HFFc6 (cell line): ENCODE results near the gene SLC25A13. TPM values are rescaled to one million over a fixed set of nuclear protein-coding genes. Genes with fewer than 3 reads are reported as not detected.
A peak's percentile ranks its signal among the peaks of the same experiment; 100 is the strongest.

ENCODE experiments used
- DNase-seq: peaks from one replicate; pipeline ENCODE4 v3.0.0-alpha.2; 2018
- H3K27ac Mint-ChIP-seq: 2 replicates; pipeline ENCODE4 v1.8.0; 2020; ENCODE audit warnings: mild to moderate bottlenecking, mixed read lengths
- H3K27me3 Mint-ChIP-seq: 2 replicates; pipeline ENCODE4 v1.8.0; 2021; ENCODE audit warnings: mild to moderate bottlenecking, moderate library complexity, mixed read lengths; ENCODE audit not compliant: insufficient read depth
- H3K36me3 Mint-ChIP-seq: 2 replicates; pipeline ENCODE4 v1.8.0; 2021; ENCODE audit warnings: low read depth, mixed read lengths
- H3K4me1 Mint-ChIP-seq: 2 replicates; pipeline ENCODE4 v1.8.0; 2020; ENCODE audit warnings: low read depth, mixed read lengths
- H3K4me3 Mint-ChIP-seq: 2 replicates; pipeline ENCODE4 v1.8.0; 2020; ENCODE audit warnings: mild to moderate bottlenecking, moderate library complexity, mixed read lengths
- H3K9me3 Mint-ChIP-seq: 2 replicates; pipeline ENCODE4 v1.8.0; 2020; ENCODE audit warnings: mild to moderate bottlenecking, mixed read lengths
- total RNA-seq, 6 experiments: library from RNA; stranded (reverse); fragmentation: NEBNext Ultra II Directional; extraction: Animal tissue kit (Norgen Biotek cat#: 25700); gene quantifications; 2 replicates in 1 of 6; 3 replicates in 5 of 6; pipeline ENCODE4 v1.2.3, GENCODE V29; 2021
- TF ChIP-seq, protein P1 (sequence below): fragments of 200-600 bp; sonication (generic); IDR thresholded peaks from 2 replicates; pipeline ENCODE4 v1.5.0; 2021; ENCODE audit warnings: antibody characterized with exemption, mild to moderate bottlenecking

SLC25A13 gene
- total RNA-seq, 6 experiments from 2014 or later, result 7.4 to 15.4 (median 12.9) TPM

DNA sequence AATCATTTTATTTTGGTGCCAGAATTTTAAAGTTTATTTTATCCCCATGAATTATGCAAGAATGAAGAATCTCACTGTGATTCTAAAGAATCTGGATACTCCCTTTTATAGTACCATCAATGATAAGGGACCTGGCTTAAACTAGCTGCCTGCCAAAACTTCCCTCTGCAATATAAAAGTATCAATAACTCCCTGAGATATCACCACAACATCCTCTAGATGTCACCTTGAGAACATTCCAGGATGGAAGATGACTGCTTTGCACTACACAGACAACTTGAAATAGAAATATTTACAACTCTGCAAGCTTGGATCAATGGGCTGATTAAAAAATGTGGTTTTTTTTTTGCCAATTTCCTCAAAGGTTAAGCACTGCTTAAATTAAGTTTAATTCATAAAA, 142.1 kb downstream of the SLC25A13 start:
- H3K4me1 Mint-ChIP-seq, result peaks cover 18% of the 10 kb centered on the region
- peaks cover 2% of the 10 kb centered on the region for H3K27me3 Mint-ChIP-seq
- H3K36me3 Mint-ChIP-seq, result no peaks in the 10 kb centered on the region
- TF ChIP-seq, protein P1, sequence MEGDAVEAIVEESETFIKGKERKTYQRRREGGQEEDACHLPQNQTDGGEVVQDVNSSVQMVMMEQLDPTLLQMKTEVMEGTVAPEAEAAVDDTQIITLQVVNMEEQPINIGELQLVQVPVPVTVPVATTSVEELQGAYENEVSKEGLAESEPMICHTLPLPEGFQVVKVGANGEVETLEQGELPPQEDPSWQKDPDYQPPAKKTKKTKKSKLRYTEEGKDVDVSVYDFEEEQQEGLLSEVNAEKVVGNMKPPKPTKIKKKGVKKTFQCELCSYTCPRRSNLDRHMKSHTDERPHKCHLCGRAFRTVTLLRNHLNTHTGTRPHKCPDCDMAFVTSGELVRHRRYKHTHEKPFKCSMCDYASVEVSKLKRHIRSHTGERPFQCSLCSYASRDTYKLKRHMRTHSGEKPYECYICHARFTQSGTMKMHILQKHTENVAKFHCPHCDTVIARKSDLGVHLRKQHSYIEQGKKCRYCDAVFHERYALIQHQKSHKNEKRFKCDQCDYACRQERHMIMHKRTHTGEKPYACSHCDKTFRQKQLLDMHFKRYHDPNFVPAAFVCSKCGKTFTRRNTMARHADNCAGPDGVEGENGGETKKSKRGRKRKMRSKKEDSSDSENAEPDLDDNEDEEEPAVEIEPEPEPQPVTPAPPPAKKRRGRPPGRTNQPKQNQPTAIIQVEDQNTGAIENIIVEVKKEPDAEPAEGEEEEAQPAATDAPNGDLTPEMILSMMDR, result peak; percentile 27; the same call in 1 of the 2 replicates
- no peaks in the 10 kb centered on the region for H3K9me3 Mint-ChIP-seq
- no peak overlapping the region for H3K27ac Mint-ChIP-seq
- DNase-seq, result no peak
- H3K4me3 Mint-ChIP-seq, result no peak overlapping the region

DNA sequence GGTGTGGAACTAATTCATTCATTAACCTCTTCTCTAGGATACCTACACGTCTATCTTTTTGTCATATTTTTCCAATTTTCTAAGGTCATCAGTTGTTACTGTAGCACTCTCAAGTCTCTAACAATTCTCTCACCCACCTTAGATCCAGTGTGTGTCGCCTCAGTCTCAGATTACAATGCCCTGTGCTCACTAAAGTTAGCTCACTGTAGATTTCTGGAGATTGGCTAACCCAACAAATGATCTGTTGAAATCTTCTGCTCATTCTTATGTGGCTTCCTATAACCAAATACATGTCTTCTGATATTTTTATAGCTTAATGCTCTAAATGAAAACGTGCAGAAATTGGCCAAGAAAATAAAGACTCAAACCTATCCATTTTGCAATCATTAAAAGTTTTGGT, 142.6 kb downstream of the SLC25A13 start:
- no peak overlapping the region for H3K27ac Mint-ChIP-seq
- H3K36me3 Mint-ChIP-seq, result no peaks in the 10 kb centered on the region
- TF ChIP-seq, protein P1, result no peak
- H3K4me3 Mint-ChIP-seq, result no peak overlapping the region
- H3K4me1 Mint-ChIP-seq, result peaks cover 18% of the 10 kb centered on the region
- DNase-seq, result no peak
- H3K9me3 Mint-ChIP-seq, result no peaks in the 10 kb centered on the region
- peaks cover 2% of the 10 kb centered on the region for H3K27me3 Mint-ChIP-seq

DNA sequence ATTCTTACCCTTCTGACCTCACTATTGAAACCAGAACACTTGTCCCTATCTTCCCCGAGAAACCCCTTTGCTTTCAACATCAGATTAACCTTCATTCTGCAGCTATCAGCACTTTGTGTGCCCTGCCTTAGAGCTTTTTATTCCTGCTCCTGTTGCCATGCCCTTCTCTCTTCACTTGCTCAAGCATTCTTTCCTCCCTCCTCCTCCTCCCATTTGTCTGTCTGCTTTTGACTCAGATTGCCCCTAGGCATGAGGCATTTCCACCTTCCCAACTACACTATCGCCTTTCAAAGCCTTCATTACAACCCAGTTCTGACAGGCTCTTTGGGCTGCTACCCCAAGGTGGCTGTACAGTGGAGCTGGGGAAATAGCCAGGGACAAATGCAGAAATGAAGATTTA, 143.3 kb downstream of the SLC25A13 start:
- no peaks in the 10 kb centered on the region for H3K9me3 Mint-ChIP-seq

DNA sequence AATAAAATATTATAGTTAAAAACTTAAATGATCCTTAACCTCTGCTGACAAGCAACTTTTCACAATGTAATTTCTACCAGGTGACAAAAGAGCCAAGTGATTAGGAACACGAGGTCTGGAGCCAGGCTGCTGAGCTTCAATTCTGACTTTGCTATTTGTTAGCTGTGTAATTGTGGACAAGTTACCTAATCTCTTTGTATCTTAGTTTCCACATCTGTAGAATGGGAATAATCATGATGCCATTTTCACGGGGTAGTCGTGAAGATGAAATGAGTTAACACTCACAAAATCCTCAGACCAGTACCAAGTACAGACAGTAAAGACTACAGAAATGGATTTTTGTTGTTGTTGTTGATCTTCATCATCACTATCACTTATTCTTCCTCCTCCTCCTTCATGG, 144.5 kb downstream of the SLC25A13 start:
- Mint-ChIP-seq H3K4me3 (no peak overlapping the region), H3K4me1 (peaks cover 18% of the 10 kb centered on the region), H3K27me3 (peaks cover 2% of the 10 kb centered on the region), H3K27ac (no peak overlapping the region), H3K9me3 (no peaks in the 10 kb centered on the region), H3K36me3 (no peaks in the 10 kb centered on the region)
- no peak for DNase-seq
- TF ChIP-seq, protein P1, result no peak

More for the DNA sequence above, 143.3 kb downstream of the SLC25A13 start:
- Mint-ChIP-seq H3K27me3 (peaks cover 2% of the 10 kb centered on the region), H3K4me1 (peaks cover 18% of the 10 kb centered on the region), H3K36me3 (no peaks in the 10 kb centered on the region), H3K27ac (no peak overlapping the region), H3K4me3 (no peak overlapping the region)
- TF ChIP-seq, protein P1, result no peak
- DNase-seq, result peak; percentile 15

DNA sequence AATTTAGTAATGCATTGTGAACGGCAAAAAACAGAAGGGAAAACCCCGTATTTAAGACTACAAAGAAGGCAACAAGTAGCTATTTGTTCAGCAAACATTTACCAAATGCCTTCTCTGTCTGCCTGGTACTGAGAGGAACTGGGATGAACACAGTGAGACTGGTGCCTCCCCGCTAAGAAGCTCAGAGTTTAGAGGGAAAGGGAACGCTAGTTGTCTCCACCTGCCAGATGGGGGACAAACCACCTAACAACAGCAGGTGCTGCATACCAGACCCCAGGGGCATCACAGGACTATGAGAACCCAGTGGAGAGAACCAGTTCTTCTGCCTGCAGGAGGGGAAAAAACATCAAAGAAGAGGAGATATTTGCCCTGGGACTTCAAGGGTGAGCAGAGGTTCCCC, 147.1 kb downstream of the SLC25A13 start:
- Mint-ChIP-seq H3K27me3 (peaks cover 2% of the 10 kb centered on the region), H3K36me3 (no peaks in the 10 kb centered on the region), H3K4me3 (no peak overlapping the region), H3K4me1 (peaks cover 16% of the 10 kb centered on the region), H3K9me3 (no peaks in the 10 kb centered on the region), H3K27ac (no peak overlapping the region)
- TF ChIP-seq, protein P1, result no peak
- DNase-seq, result no peak

DNA sequence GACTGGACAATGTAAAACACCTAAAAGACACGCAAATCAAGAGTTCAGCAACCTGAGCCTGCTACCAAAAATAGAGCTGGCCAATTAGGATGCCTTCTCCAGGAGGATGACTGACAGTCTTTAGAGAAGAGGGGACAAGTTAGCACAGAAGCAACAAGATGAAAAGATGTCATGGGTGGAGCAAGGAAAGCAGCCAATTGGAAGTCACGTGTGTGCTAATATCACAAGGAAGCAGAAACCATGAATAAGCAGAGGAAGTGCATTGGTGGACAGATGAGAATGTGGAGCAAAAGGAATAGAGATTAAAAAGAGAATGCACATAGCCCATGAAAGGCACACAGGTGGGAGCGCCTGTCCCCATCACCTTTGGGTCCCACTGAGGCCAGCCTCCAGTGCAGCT, 148.1 kb downstream of the SLC25A13 start:
- Mint-ChIP-seq H3K4me3 (no peak overlapping the region), H3K4me1 (peaks cover 6% of the 10 kb centered on the region), H3K9me3 (no peaks in the 10 kb centered on the region), H3K27ac (no peak overlapping the region), H3K36me3 (no peaks in the 10 kb centered on the region), H3K27me3 (peaks cover 2% of the 10 kb centered on the region)
- no peak for DNase-seq
- TF ChIP-seq, protein P1, result no peak
